ENCODE data around the gene OSBPL1A.

DNA sequence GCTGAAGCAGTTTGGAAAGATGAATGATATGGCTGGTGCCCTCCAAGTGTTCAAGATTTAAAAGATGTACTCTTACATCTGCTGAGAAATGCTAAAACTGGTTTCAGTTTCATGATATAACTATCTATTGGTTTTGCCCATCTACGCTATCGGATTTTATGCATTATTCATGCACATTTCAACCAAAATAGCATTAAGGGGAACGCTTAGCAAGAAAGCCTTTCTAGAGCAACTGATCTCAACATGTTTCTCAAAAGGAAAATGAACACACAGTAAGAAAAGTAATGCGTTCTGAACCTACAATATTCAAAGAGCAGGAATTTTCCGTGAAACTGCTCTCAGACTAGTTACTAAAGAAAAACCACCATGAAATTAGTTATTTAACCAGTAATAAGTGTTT, 164.8 kb downstream of the OSBPL1A start:
- TF ChIP-seq FOXJ3 (CRISPR knock-in tag; IDR thresholded peaks at IDR 0.05) (no peak), GATA2 (CRISPR knock-in tag; IDR thresholded peaks at IDR 0.05) (no peak)
- TF ChIP-seq, protein P1, sequence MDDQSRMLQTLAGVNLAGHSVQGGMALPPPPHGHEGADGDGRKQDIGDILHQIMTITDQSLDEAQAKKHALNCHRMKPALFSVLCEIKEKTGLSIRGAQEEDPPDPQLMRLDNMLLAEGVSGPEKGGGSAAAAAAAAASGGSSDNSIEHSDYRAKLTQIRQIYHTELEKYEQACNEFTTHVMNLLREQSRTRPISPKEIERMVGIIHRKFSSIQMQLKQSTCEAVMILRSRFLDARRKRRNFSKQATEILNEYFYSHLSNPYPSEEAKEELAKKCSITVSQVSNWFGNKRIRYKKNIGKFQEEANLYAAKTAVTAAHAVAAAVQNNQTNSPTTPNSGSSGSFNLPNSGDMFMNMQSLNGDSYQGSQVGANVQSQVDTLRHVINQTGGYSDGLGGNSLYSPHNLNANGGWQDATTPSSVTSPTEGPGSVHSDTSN (IDR thresholded peaks at IDR 0.05), result no peak
- TF ChIP-seq, protein P2, sequence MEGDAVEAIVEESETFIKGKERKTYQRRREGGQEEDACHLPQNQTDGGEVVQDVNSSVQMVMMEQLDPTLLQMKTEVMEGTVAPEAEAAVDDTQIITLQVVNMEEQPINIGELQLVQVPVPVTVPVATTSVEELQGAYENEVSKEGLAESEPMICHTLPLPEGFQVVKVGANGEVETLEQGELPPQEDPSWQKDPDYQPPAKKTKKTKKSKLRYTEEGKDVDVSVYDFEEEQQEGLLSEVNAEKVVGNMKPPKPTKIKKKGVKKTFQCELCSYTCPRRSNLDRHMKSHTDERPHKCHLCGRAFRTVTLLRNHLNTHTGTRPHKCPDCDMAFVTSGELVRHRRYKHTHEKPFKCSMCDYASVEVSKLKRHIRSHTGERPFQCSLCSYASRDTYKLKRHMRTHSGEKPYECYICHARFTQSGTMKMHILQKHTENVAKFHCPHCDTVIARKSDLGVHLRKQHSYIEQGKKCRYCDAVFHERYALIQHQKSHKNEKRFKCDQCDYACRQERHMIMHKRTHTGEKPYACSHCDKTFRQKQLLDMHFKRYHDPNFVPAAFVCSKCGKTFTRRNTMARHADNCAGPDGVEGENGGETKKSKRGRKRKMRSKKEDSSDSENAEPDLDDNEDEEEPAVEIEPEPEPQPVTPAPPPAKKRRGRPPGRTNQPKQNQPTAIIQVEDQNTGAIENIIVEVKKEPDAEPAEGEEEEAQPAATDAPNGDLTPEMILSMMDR (IDR thresholded peaks at IDR 0.05), result no peak
- TF ChIP-seq, protein P3, sequence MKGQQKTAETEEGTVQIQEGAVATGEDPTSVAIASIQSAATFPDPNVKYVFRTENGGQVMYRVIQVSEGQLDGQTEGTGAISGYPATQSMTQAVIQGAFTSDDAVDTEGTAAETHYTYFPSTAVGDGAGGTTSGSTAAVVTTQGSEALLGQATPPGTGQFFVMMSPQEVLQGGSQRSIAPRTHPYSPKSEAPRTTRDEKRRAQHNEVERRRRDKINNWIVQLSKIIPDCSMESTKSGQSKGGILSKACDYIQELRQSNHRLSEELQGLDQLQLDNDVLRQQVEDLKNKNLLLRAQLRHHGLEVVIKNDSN (IDR thresholded peaks at IDR 0.05; ENCODE audit: borderline replicate concordance, low read depth), result no peak

All from SK-N-SH (cell line).